ENCODE measurements around the gene HOXA6. TPM values are rescaled to one million over a fixed set of nuclear protein-coding genes. Genes with fewer than 3 reads are reported as not detected.

HOXA6 gene
- total RNA-seq, 1 donor: 7.6 TPM

- Histone ChIP-seq H3K9me3 (ENCODE audit: low read depth, low read length) (no peaks in the 10 kb centered on the region), H3K79me2 (ENCODE audit: insufficient read depth, low read length) (peaks cover 96% of the 10 kb centered on the region), H3K4me3 (ENCODE audit: insufficient read depth, low read length) (peak overlapping the region; percentile 92), H3K36me3 (ENCODE audit: insufficient read depth, low read length) (no peaks in the 10 kb centered on the region), H3K4me1 (ENCODE audit: insufficient read depth, low read length) (peaks cover 59% of the 10 kb centered on the region), H3K4me2 (ENCODE audit: insufficient read depth, low read length) (peak overlapping the region; percentile 96), H3K27me3 (ENCODE audit: insufficient read depth, low read length) (no peaks in the 10 kb centered on the region), H2AFZ (ENCODE audit: low read length) (peak overlapping the region; percentile 46), H4K20me1 (ENCODE audit: insufficient read depth, low read length) (no peaks in the 10 kb centered on the region), H3K27ac (ENCODE audit: low read depth, low read length) (peak overlapping the region; percentile 95)
- no peak for TF ChIP-seq CTCF (IDR thresholded peaks at IDR 0.05; ENCODE audit: extremely low read depth, low read depth, low read length)
- DNase-seq (ENCODE audit: insufficient read length, low spot score, missing footprints): peak; percentile 94
Measured at GRCh38 chr7:27188386-27189294, 41.1 kb upstream of the HOXA6 start.

- H3K27ac ChIP-seq (ENCODE audit: low read depth, low read length): peak overlapping the region; percentile 95
- peak overlapping the region; percentile 53 for H2AFZ ChIP-seq (ENCODE audit: low read length)
- TF ChIP-seq CTCF (IDR thresholded peaks at IDR 0.05; ENCODE audit: extremely low read depth, low read depth, low read length): no peak
- no peaks in the 10 kb centered on the region for H4K20me1 ChIP-seq (ENCODE audit: insufficient read depth, low read length)
- H3K79me2 ChIP-seq (ENCODE audit: insufficient read depth, low read length): peaks cover 98% of the 10 kb centered on the region
- no peaks in the 10 kb centered on the region for H3K9me3 ChIP-seq (ENCODE audit: low read depth, low read length)
- DNase-seq (ENCODE audit: insufficient read length, low spot score, missing footprints): peak; percentile 94
- peak overlapping the region; percentile 96 for H3K4me2 ChIP-seq (ENCODE audit: insufficient read depth, low read length)
- no peaks in the 10 kb centered on the region for H3K27me3 ChIP-seq (ENCODE audit: insufficient read depth, low read length)
- no peaks in the 10 kb centered on the region for H3K36me3 ChIP-seq (ENCODE audit: insufficient read depth, low read length)
- peaks cover 55% of the 10 kb centered on the region for H3K4me1 ChIP-seq (ENCODE audit: insufficient read depth, low read length)
- peak overlapping the region; percentile 92 for H3K4me3 ChIP-seq (ENCODE audit: insufficient read depth, low read length)
Measured at GRCh38 chr7:27187475-27188385, 40.2 kb upstream of the HOXA6 start.

- Histone ChIP-seq H3K4me3 (ENCODE audit: insufficient read depth, low read length) (peak overlapping the region; percentile 92), H2AFZ (ENCODE audit: low read length) (no peak overlapping the region), H3K4me1 (ENCODE audit: insufficient read depth, low read length) (peaks cover 63% of the 10 kb centered on the region), H3K27ac (ENCODE audit: low read depth, low read length) (peak overlapping the region; percentile 95), H3K36me3 (ENCODE audit: insufficient read depth, low read length) (peaks cover 8% of the 10 kb centered on the region), H3K4me2 (ENCODE audit: insufficient read depth, low read length) (peak overlapping the region; percentile 96), H3K9me3 (ENCODE audit: low read depth, low read length) (no peaks in the 10 kb centered on the region), H3K79me2 (ENCODE audit: insufficient read depth, low read length) (peaks cover 98% of the 10 kb centered on the region), H3K27me3 (ENCODE audit: insufficient read depth, low read length) (no peaks in the 10 kb centered on the region), H4K20me1 (ENCODE audit: insufficient read depth, low read length) (no peaks in the 10 kb centered on the region)
- no peak for TF ChIP-seq CTCF (IDR thresholded peaks at IDR 0.05; ENCODE audit: extremely low read depth, low read depth, low read length)
- DNase-seq (ENCODE audit: insufficient read length, low spot score, missing footprints): no peak
Measured at GRCh38 chr7:27186668-27187474, 39.3 kb upstream of the HOXA6 start.
